ES-I3 (cell line): ENCODE data around the gene IL1B.

ENCODE experiments used
- H3K36me3 ChIP-seq: 2 replicates; pipeline ENCODE4 v1.6.1; 2013; ENCODE audit warnings: mild to moderate bottlenecking, low read length, control low read depth, moderate library complexity; ENCODE audit not compliant: insufficient read depth
- H3K4me1 ChIP-seq: 2 replicates; pipeline ENCODE4 v1.6.1; 2013; ENCODE audit warnings: mild to moderate bottlenecking, control low read depth, low read length; ENCODE audit not compliant: insufficient read depth
- H3K9ac ChIP-seq: 2 replicates; pipeline ENCODE4 v1.6.1; 2013; ENCODE audit warnings: low read depth, mild to moderate bottlenecking, low read length, moderate library complexity
- H3K9me3 ChIP-seq: 2 replicates; pipeline ENCODE4 v1.6.1; 2013; ENCODE audit warnings: mild to moderate bottlenecking, low read length, moderate library complexity; ENCODE audit not compliant: control insufficient read depth, insufficient read depth

The IL1B gene

GRCh38 chr2:112836695-112837117 is at the start of gene IL1B:
Gene IL1B, minus strand, starts transcription at chr2:112836779. Its CDS starts 550 bp downstream, at chr2:112836229.
- H3K4me1 ChIP-seq: no peaks in the 10 kb centered on the region; the same call in 1 of the 2 replicates
- no peaks in the 10 kb centered on the region for H3K36me3 ChIP-seq
- no peaks in the 10 kb centered on the region for H3K9me3 ChIP-seq
- no peak within 1 kb of the TSS for H3K9ac ChIP-seq

- no peaks in the 10 kb centered on the region; the same call in 1 of the 2 replicates for H3K9me3 ChIP-seq
- peaks cover 8% of the 10 kb centered on the region; the same call in 1 of the 2 replicates for H3K4me1 ChIP-seq
- H3K36me3 ChIP-seq: no peaks in the 10 kb centered on the region; the same call in 1 of the 2 replicates
- no peak overlapping the region for H3K9ac ChIP-seq
These were observed 49.7 kb upstream of the IL1B start for GRCh38 chr2:112886291-112886690.

- Histone ChIP-seq H3K9me3 (no peaks in the 10 kb centered on the region; the same call in 1 of the 2 replicates), H3K36me3 (no peaks in the 10 kb centered on the region; the same call in 1 of the 2 replicates), H3K4me1 (peaks cover 12% of the 10 kb centered on the region; the same call in 1 of the 2 replicates), H3K9ac (no peak overlapping the region)
These were observed 48.9 kb upstream of the IL1B start for GRCh38 chr2:112885506-112885902.

- Histone ChIP-seq H3K4me1 (peaks cover 12% of the 10 kb centered on the region; the same call in 1 of the 2 replicates), H3K9ac (no peak overlapping the region)
These were observed 48.4 kb upstream of the IL1B start for GRCh38 chr2:112884869-112885505.

GRCh38 chr2:112883669-112884068 is 47.1 kb upstream of the IL1B start:
- H3K9ac ChIP-seq: no peak overlapping the region
- H3K9me3 ChIP-seq: no peaks in the 10 kb centered on the region; the same call in 1 of the 2 replicates
- H3K4me1 ChIP-seq: peaks cover 12% of the 10 kb centered on the region; the same call in 1 of the 2 replicates
- H3K36me3 ChIP-seq: no peaks in the 10 kb centered on the region

More at GRCh38 chr2:112884869-112885505, 48.4 kb upstream of the IL1B start:
- H3K9me3 ChIP-seq: no peaks in the 10 kb centered on the region; the same call in 1 of the 2 replicates
- no peaks in the 10 kb centered on the region for H3K36me3 ChIP-seq

- H3K4me1 ChIP-seq: peaks cover 12% of the 10 kb centered on the region; the same call in 1 of the 2 replicates
- no peaks in the 10 kb centered on the region for H3K36me3 ChIP-seq
- H3K9me3 ChIP-seq: no peaks in the 10 kb centered on the region
- no peak overlapping the region for H3K9ac ChIP-seq
These were observed 44.8 kb upstream of the IL1B start for GRCh38 chr2:112881217-112881985.

GRCh38 chr2:112880696-112881095 is 44.1 kb upstream of the IL1B start:
- Histone ChIP-seq H3K9ac (no peak overlapping the region), H3K4me1 (peaks cover 12% of the 10 kb centered on the region; the same call in 1 of the 2 replicates), H3K36me3 (no peaks in the 10 kb centered on the region), H3K9me3 (no peaks in the 10 kb centered on the region)

- no peaks in the 10 kb centered on the region for H3K36me3 ChIP-seq
- no peaks in the 10 kb centered on the region for H3K9me3 ChIP-seq
- peaks cover 12% of the 10 kb centered on the region; the same call in 1 of the 2 replicates for H3K4me1 ChIP-seq
- no peak overlapping the region for H3K9ac ChIP-seq
These were observed 43.5 kb upstream of the IL1B start for GRCh38 chr2:112880091-112880531.

GRCh38 chr2:112879491-112880041 is 43.0 kb upstream of the IL1B start:
- Histone ChIP-seq H3K9me3 (no peaks in the 10 kb centered on the region), H3K9ac (no peak overlapping the region), H3K4me1 (peaks cover 10% of the 10 kb centered on the region; the same call in 1 of the 2 replicates), H3K36me3 (no peaks in the 10 kb centered on the region)

GRCh38 chr2:112877423-112877822 is 40.8 kb upstream of the IL1B start:
- Histone ChIP-seq H3K9ac (no peak overlapping the region), H3K36me3 (no peaks in the 10 kb centered on the region), H3K4me1 (peaks cover 7% of the 10 kb centered on the region; the same call in 1 of the 2 replicates), H3K9me3 (no peaks in the 10 kb centered on the region)

GRCh38 chr2:112876971-112877361 is 40.4 kb upstream of the IL1B start:
- H3K4me1 ChIP-seq: peaks cover 7% of the 10 kb centered on the region; the same call in 1 of the 2 replicates
- no peak overlapping the region for H3K9ac ChIP-seq
- no peaks in the 10 kb centered on the region for H3K9me3 ChIP-seq
- no peaks in the 10 kb centered on the region for H3K36me3 ChIP-seq

GRCh38 chr2:112876257-112876970 is 39.8 kb upstream of the IL1B start:
- no peaks in the 10 kb centered on the region for H3K9me3 ChIP-seq
- H3K36me3 ChIP-seq: no peaks in the 10 kb centered on the region
- H3K4me1 ChIP-seq: peaks cover 6% of the 10 kb centered on the region
- no peak overlapping the region for H3K9ac ChIP-seq

GRCh38 chr2:112870841-112871835 is 34.6 kb upstream of the IL1B start:
- Histone ChIP-seq H3K9me3 (peaks cover 5% of the 10 kb centered on the region; the same call in 1 of the 2 replicates), H3K36me3 (no peaks in the 10 kb centered on the region), H3K4me1 (peaks cover 8% of the 10 kb centered on the region; the same call in 1 of the 2 replicates), H3K9ac (no peak overlapping the region)
